Measurements from ENCODE around the gene C11orf24.

Gene C11orf24

GRCh38 chr11:68274306-68274705, 2.5 kb upstream of the C11orf24 start:
- no peaks in the 10 kb centered on the region for H3K27me3 Mint-ChIP-seq (ENCODE audit: low read depth, poor library complexity)
- no peaks in the 10 kb centered on the region for H3K9me3 Mint-ChIP-seq
- TF ChIP-seq, protein P1, sequence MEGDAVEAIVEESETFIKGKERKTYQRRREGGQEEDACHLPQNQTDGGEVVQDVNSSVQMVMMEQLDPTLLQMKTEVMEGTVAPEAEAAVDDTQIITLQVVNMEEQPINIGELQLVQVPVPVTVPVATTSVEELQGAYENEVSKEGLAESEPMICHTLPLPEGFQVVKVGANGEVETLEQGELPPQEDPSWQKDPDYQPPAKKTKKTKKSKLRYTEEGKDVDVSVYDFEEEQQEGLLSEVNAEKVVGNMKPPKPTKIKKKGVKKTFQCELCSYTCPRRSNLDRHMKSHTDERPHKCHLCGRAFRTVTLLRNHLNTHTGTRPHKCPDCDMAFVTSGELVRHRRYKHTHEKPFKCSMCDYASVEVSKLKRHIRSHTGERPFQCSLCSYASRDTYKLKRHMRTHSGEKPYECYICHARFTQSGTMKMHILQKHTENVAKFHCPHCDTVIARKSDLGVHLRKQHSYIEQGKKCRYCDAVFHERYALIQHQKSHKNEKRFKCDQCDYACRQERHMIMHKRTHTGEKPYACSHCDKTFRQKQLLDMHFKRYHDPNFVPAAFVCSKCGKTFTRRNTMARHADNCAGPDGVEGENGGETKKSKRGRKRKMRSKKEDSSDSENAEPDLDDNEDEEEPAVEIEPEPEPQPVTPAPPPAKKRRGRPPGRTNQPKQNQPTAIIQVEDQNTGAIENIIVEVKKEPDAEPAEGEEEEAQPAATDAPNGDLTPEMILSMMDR (IDR thresholded peaks at IDR 0.05) = no peak
- peak overlapping the region; percentile 11 for H3K4me3 Mint-ChIP-seq
- no peak for DNase-seq
- peaks cover 7% of the 10 kb centered on the region for H3K36me3 Mint-ChIP-seq (ENCODE audit: low read depth)
- no peak overlapping the region for H3K27ac Mint-ChIP-seq
- H3K4me1 Mint-ChIP-seq = peaks cover 24% of the 10 kb centered on the region

- no peak overlapping the region for H3K27ac Mint-ChIP-seq
- no peak for DNase-seq
- no peaks in the 10 kb centered on the region for H3K27me3 Mint-ChIP-seq (ENCODE audit: low read depth, poor library complexity)
- TF ChIP-seq, protein P1 (IDR thresholded peaks at IDR 0.05) = no peak
- peaks cover 28% of the 10 kb centered on the region for H3K4me1 Mint-ChIP-seq
- no peaks in the 10 kb centered on the region for H3K9me3 Mint-ChIP-seq
- peak overlapping the region; percentile 98 for H3K4me3 Mint-ChIP-seq
- H3K36me3 Mint-ChIP-seq (ENCODE audit: low read depth) = peaks cover 16% of the 10 kb centered on the region
Measured at GRCh38 chr11:68273026-68273738, 1.4 kb upstream of the C11orf24 start.

DNA sequence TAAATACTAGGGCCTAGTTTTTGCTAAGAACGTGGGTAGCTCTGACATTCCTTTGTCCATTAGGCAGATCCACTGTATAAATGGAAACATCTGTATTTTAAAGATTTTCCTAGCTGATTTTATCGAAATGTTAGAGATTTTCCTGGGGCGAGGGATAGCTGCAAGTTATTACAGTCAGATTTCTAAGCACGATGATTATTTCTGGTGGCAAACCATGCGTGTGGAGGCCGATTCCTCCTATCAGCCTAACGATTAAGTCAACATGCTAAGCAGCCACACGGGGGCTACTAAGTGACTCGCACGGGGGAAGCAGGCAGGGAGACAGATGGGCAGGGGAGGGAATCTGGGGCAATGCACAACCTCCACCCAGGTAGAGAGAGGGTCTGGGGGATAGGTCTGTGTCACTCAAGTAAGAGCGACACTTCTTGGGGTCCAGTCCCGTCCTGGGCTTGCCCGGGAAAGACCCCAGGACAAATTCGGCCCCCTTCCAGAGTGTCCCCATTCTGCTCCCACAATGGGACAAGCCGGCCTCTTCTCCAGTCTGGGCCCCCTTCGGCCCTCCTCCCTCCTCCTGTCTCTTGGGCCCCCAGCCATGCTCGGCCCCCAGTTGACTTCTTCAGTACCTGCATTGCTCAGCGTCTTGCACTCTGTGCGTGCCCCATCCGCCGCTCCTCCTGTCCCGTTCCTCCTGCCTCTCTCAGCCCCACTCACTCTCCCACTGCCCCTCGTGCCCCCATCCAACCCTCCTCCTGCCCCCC, 571 bp downstream of the C11orf24 start:
- H3K27ac Mint-ChIP-seq = peak overlapping the region; percentile 98
- no peaks in the 10 kb centered on the region for H3K27me3 Mint-ChIP-seq (ENCODE audit: low read depth, poor library complexity)
- peaks cover 31% of the 10 kb centered on the region for H3K36me3 Mint-ChIP-seq (ENCODE audit: low read depth)
- peak overlapping the region; percentile 98 for H3K4me3 Mint-ChIP-seq
- H3K9me3 Mint-ChIP-seq = no peaks in the 10 kb centered on the region
- H3K4me1 Mint-ChIP-seq = peaks cover 28% of the 10 kb centered on the region
- TF ChIP-seq, protein P1 (IDR thresholded peaks at IDR 0.05) = peak; percentile 23
- peak; percentile 62 for DNase-seq

- H3K4me1 Mint-ChIP-seq = peaks cover 28% of the 10 kb centered on the region
- H3K27ac Mint-ChIP-seq = peak overlapping the region; percentile 55
- TF ChIP-seq, protein P1 (IDR thresholded peaks at IDR 0.05) = no peak
- H3K27me3 Mint-ChIP-seq (ENCODE audit: low read depth, poor library complexity) = no peaks in the 10 kb centered on the region
- peak overlapping the region; percentile 98 for H3K4me3 Mint-ChIP-seq
- H3K9me3 Mint-ChIP-seq = no peaks in the 10 kb centered on the region
- no peak for DNase-seq
- H3K36me3 Mint-ChIP-seq (ENCODE audit: low read depth) = peaks cover 33% of the 10 kb centered on the region
Measured at GRCh38 chr11:68270196-68271022, 1.4 kb downstream of the C11orf24 start.

DNA sequence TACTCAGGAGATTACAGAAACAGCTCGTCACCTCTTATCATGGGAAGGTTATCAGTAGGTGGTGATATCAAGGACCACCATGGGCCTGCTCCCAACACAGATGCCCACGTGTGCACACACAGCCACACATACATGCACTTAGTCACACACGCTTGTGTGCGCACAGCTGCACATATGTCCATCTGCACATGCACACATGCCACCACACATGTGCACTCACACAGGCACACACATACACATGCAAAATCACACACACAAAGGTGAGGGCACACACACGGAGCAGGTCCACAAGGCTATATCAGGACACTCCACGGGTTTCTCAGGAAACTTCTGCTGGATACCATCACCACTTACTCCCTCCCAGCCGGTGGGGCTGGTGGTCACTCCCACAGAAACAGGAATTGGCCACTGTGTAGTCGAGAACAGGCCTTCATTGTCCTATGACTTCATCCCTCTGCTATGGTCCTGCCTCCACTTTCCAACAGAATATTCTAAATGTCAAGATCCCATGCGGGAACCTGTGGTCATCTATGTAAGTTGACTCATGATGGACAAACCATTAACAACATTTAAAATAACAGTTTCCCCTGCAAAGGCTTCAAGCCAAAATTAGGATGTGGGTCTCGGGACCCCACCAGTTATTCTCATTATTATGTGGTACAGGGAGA, 2.2 kb downstream of the C11orf24 start:
- H3K9me3 Mint-ChIP-seq = no peaks in the 10 kb centered on the region
- peak overlapping the region; percentile 55 for H3K27ac Mint-ChIP-seq
- H3K27me3 Mint-ChIP-seq (ENCODE audit: low read depth, poor library complexity) = no peaks in the 10 kb centered on the region
- H3K4me1 Mint-ChIP-seq = peaks cover 28% of the 10 kb centered on the region
- H3K4me3 Mint-ChIP-seq = peak overlapping the region; percentile 78
- no peak for DNase-seq
- TF ChIP-seq, protein P1 (IDR thresholded peaks at IDR 0.05) = no peak
- H3K36me3 Mint-ChIP-seq (ENCODE audit: low read depth) = peaks cover 41% of the 10 kb centered on the region

Measured in nephron progenitor cell (in vitro differentiated cells).